Tibial nerve (tissue), 4 donors: Measurements from ENCODE around the gene INPPL1. TPM values are rescaled to one million over a fixed set of nuclear protein-coding genes. Genes with fewer than 3 reads are reported as not detected.
"Not testable (repeated sequence)": the region's sequence is repeated elsewhere in the genome, so short reads cannot be mapped to it uniquely, and the experiment has no call there.

Experiments used
- DNase-seq, 2 donors: peaks; one replicate each; pipeline ENCODE4 v3.0.0-alpha.2; 2019; ENCODE audit warnings: low spot score in 2 of 2
- H3K27ac ChIP-seq, 4 donors: fragments of 200-600 bp; sonication (generic) in 3 of 4; one replicate each; pipeline ENCODE4 v1.5.1; 2017 to 2019; ENCODE audit warnings: mild to moderate bottlenecking in 1 of 4
- H3K27me3 ChIP-seq, 2 donors: fragments of 200-600 bp; sonication (generic) in 1 of 2; one replicate each; pipeline versions ENCODE4 v1.5.1 to v1.6.0; 2017 to 2019
- H3K36me3 ChIP-seq, 3 donors: fragments of 200-600 bp; sonication (generic); one replicate each; pipeline ENCODE4 v1.5.1; 2018 to 2019
- H3K4me1 ChIP-seq, 4 donors: fragments of 200-600 bp; sonication (generic) in 3 of 4; one replicate each; pipeline ENCODE4 v1.5.1; 2017 to 2019
- H3K4me3 ChIP-seq, 4 donors: fragments of 200-600 bp; sonication (generic) in 3 of 4; one replicate each; pipeline ENCODE4 v1.5.1; 2017 to 2019; ENCODE audit warnings: mild to moderate bottlenecking in 1 of 4, moderate library complexity in 1 of 4
- H3K9me3 ChIP-seq, 4 donors: fragments of 200-600 bp; sonication (generic) in 3 of 4; one replicate each; pipeline ENCODE4 v1.5.1; 2017 to 2019
- EP300 ChIP-seq, 2 donors: sonication (generic); formaldehyde crosslinking; IDR thresholded peaks; one replicate each; pipeline ENCODE4 v1.6.1; 2017; ENCODE audit warnings: antibody characterized with exemption in 2 of 2, mild to moderate bottlenecking in 1 of 2
- POLR2A ChIP-seq, 2 donors: fragments of 450-650 bp; IDR thresholded peaks; one replicate each; pipeline ENCODE4 v1.6.1; 2017; ENCODE audit warnings: antibody characterized with exemption in 2 of 2, mild to moderate bottlenecking in 2 of 2, moderate library complexity in 2 of 2
- WGBS, 2 donors: methylation state at CpG; one replicate each; pipeline ENCODE4 v1.1.5; 2018; 5-methylcytosine and 5-hydroxymethylcytosine counted together
- total RNA-seq, 4 donors: library from RNA; depleted of rRNA; stranded (reverse); fragments of >200 nt; gene quantifications; one replicate each; pipeline ENCODE4 v1.1.0, GENCODE V29; 2016
- TF ChIP-seq, protein P1 (sequence below), 5 experiments: fragments of 200-600 bp in 3 of 5; fragments of 450-650 bp in 2 of 5; sonication (generic) in 3 of 5; IDR thresholded peaks; one replicate each; pipeline ENCODE4 v1.5.1; 2016 to 2019; ENCODE audit warnings: antibody characterized with exemption in 5 of 5, mild to moderate bottlenecking in 3 of 5, moderate library complexity in 2 of 5

INPPL1 gene
- total RNA-seq, 4 donors from 2014 or later: 73.6 to 137 (median 94.8) TPM

DNA sequence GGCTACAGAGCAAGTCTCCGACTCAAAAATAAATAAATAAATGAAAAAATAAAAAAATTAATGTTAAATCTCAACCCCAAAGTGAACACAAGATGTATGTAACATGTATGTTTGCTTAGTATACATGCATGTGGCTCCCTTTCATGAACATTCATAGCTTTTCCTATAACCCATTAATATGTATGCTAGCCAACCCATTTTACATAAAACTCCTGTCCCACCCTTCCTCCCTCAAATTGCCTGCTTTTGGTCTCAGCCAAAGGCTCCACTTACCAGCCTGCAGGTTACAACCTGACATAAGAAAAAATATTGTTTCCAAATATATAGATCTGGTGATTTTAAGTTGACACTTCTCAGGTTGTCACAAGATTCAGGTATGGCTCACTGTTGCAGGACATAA is 36.3 kb upstream of the INPPL1 start:
- H3K4me1 ChIP-seq: peaks cover 0 to 5% (median 0%) of the 10 kb centered on the region in 4 donors
- no peak overlapping the region for H3K4me3 ChIP-seq
- TF ChIP-seq, protein P1, sequence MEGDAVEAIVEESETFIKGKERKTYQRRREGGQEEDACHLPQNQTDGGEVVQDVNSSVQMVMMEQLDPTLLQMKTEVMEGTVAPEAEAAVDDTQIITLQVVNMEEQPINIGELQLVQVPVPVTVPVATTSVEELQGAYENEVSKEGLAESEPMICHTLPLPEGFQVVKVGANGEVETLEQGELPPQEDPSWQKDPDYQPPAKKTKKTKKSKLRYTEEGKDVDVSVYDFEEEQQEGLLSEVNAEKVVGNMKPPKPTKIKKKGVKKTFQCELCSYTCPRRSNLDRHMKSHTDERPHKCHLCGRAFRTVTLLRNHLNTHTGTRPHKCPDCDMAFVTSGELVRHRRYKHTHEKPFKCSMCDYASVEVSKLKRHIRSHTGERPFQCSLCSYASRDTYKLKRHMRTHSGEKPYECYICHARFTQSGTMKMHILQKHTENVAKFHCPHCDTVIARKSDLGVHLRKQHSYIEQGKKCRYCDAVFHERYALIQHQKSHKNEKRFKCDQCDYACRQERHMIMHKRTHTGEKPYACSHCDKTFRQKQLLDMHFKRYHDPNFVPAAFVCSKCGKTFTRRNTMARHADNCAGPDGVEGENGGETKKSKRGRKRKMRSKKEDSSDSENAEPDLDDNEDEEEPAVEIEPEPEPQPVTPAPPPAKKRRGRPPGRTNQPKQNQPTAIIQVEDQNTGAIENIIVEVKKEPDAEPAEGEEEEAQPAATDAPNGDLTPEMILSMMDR (IDR thresholded peaks at IDR 0.05): no peak
- TF ChIP-seq EP300 (IDR thresholded peaks at IDR 0.05) (no peak), POLR2A (IDR thresholded peaks at IDR 0.05) (no peak)
- no peaks in the 10 kb centered on the region for H3K36me3 ChIP-seq
- no peaks in the 10 kb centered on the region for H3K27me3 ChIP-seq
- DNase-seq: no peak
- H3K9me3 ChIP-seq: no peaks in the 10 kb centered on the region
- H3K27ac ChIP-seq: no peak overlapping the region
- WGBS, 2 donors: 88 to 92% methylated on average over 1 of the region's 1 CpG

DNA sequence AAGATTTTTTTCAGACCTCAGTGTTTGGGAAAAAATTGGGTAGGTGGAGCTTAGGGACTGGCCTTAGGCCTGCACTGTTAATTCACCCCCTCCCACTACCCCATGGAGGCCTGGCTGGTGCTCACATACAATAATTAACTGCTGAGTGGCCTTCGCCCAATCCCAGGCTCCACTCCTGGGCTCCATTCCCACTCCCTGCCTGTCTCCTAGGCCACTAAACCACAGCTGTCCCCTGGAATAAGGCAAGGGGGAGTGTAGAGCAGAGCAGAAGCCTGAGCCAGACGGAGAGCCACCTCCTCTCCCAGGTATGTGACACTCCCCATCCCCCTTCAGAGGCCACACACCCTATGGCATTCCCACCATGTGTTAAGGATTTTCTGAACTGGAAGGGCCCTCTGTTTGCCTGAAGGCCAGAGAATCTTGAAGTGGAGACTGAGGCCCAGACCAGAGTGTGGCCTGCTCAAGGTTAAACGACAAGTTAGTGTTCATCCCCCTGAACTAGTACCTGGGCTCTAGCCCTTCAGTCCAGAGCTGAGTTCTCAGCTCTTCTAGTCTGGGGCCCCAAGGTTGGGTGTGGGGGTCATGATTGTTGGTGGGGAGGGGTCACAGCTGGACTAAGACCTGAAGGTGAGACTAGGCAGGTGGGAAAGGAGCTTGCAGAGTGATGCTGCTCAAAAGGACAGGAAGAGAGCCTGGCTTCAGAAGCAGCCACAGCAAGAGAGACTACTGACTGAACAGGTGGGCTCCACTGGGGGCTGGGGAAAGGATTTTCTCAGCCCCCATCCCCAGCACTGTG is 34.9 kb upstream of the INPPL1 start:
- Histone ChIP-seq H3K27me3 (no peaks in the 10 kb centered on the region), H3K9me3 (no peaks in the 10 kb centered on the region), H3K36me3 (no peaks in the 10 kb centered on the region), H3K4me1 (no peaks in the 10 kb centered on the region), H3K27ac (no peak overlapping the region), H3K4me3 (no peak overlapping the region)
- DNase-seq: no peak
- 55 to 69% methylated on average over 3 of the region's 3 CpGs for WGBS, 2 donors
- TF ChIP-seq, protein P1 (IDR thresholded peaks at IDR 0.05): no peak
- TF ChIP-seq POLR2A (IDR thresholded peaks at IDR 0.05): no peak
- TF ChIP-seq EP300 (IDR thresholded peaks at IDR 0.05): no peak

DNA sequence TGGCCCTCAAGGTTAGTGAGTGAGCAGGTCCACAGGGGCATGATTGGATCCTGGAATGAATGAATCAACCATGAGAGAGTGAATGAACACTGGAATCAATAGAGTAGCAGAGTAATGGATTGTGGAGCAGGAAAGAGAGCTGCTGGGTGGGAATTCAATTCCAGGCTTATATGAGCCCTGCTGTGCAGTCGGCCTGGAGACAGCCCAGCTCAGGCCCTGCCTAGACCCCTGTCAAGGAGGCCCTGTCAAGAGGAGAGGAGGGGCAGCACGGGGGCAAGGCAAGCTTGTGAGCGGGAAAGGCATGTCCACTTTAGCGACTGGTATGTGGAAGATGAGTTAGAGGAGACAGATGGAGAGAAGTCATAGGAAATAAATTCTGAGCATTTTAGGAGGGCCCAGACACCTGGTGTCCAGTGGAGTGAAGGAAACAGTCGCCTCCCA is 33.9 kb upstream of the INPPL1 start:
- Histone ChIP-seq H3K4me1 (peaks cover 0 to 4% (median 0%) of the 10 kb centered on the region in 4 donors), H3K27ac (no peak overlapping the region), H3K36me3 (no peaks in the 10 kb centered on the region), H3K27me3 (no peaks in the 10 kb centered on the region), H3K4me3 (no peak overlapping the region), H3K9me3 (no peaks in the 10 kb centered on the region)
- TF ChIP-seq POLR2A (IDR thresholded peaks at IDR 0.05) (no peak), EP300 (IDR thresholded peaks at IDR 0.05) (no peak)
- TF ChIP-seq, protein P1 (IDR thresholded peaks at IDR 0.05): no peak
- 62 to 70% methylated on average over 5 of the region's 5 CpGs for WGBS, 2 donors
- no peak for DNase-seq

DNA sequence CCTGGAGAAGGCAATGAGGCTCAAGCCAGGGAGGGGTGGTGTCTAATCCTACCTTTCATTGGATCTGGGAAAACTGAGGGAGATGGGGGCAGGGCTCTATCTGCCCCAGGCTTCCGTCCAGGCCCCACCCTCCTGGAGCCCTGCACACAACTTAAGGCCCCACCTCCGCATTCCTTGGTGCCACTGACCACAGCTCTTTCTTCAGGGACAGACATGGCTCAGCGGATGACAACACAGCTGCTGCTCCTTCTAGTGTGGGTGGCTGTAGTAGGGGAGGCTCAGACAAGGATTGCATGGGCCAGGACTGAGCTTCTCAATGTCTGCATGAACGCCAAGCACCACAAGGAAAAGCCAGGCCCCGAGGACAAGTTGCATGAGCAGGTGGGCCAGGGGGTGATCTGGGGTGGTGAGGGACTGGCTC is 32.6 kb upstream of the INPPL1 start, which contains the start of gene FOLR1:
TSS of gene FOLR1 (plus strand) at position 180 of the 421 bp plus-strand sequence. CDS start at position 214, 34 bp downstream.
- Histone ChIP-seq H3K4me3 (no peak within 1 kb of the TSS), H3K27ac (no peak within 1 kb of the TSS), H3K27me3 (no peaks in the 10 kb centered on the region), H3K36me3 (no peaks in the 10 kb centered on the region), H3K9me3 (no peaks in the 10 kb centered on the region), H3K4me1 (peaks cover 0 to 7% (median 0%) of the 10 kb centered on the region in 4 donors)
- DNase-seq: no peak
- WGBS, 2 donors: 61 to 78% methylated on average over 4 to 5 of the region's 5 CpGs
- TF ChIP-seq, protein P1 (IDR thresholded peaks at IDR 0.05): no peak
- TF ChIP-seq POLR2A (IDR thresholded peaks at IDR 0.05) (no peak), EP300 (IDR thresholded peaks at IDR 0.05) (no peak)

DNA sequence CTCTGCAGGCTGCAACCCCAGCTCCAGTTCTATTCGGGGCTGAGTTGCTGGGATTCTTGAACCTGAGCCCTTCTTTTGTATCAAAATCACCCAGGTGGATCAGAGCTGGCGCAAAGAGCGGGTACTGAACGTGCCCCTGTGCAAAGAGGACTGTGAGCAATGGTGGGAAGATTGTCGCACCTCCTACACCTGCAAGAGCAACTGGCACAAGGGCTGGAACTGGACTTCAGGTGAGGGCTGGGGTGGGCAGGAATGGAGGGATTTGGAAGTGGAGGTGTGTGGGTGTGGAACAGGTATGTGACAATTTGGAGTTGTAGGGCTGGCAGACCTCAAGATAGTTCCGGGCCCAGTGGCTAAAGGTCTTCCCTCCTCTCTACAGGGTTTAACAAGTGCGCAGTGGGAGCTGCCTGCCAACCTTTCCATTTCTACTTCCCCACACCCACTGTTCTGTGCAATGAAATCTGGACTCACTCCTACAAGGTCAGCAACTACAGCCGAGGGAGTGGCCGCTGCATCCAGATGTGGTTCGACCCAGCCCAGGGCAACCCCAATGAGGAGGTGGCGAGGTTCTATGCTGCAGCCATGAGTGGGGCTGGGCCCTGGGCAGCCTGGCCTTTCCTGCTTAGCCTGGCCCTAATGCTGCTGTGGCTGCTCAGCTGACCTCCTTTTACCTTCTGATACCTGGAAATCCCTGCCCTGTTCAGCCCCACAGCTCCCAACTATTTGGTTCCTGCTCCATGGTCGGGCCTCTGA is 28.9 kb upstream of the INPPL1 start:
- Histone ChIP-seq H3K9me3 (no peaks in the 10 kb centered on the region), H3K27ac (no peak overlapping the region), H3K4me1 (peaks cover 0 to 7% (median 0%) of the 10 kb centered on the region in 4 donors), H3K36me3 (no peaks in the 10 kb centered on the region), H3K4me3 (no peak overlapping the region), H3K27me3 (no peaks in the 10 kb centered on the region)
- DNase-seq: no peak
- 74 to 77% methylated on average over 12 of the region's 12 CpGs for WGBS, 2 donors
- no peak for TF ChIP-seq POLR2A (IDR thresholded peaks at IDR 0.05)
- TF ChIP-seq, protein P1 (IDR thresholded peaks at IDR 0.05): no peak
- TF ChIP-seq EP300 (IDR thresholded peaks at IDR 0.05): no peak

DNA sequence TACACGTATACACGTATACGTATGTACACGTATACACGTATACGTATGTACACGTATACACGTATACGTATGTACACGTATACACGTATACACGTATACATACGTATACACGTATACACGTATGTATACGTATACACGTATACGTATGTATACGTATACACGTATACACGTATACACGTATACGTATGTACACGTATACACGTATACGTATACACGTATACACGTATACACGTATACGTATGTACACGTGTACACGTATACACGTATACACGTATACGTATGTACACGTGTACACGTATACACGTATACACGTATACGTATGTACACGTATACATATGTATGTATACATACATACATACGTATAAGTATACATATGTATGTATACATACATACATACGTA is 23.1 kb upstream of the INPPL1 start:
- H3K36me3 ChIP-seq, H3K9me3 ChIP-seq, DNase-seq, H3K4me3 ChIP-seq, H3K27ac ChIP-seq, H3K27me3 ChIP-seq, H3K4me1 ChIP-seq: not testable (repeated sequence)
- WGBS, 2 donors: 90 to 92% methylated on average over 43 of the region's 43 CpGs
